Measurements from ENCODE around the gene KCTD20. TPM values are rescaled to one million over a fixed set of nuclear protein-coding genes. Genes with fewer than 3 reads are reported as not detected.

Gene KCTD20
- total RNA-seq, 1 experiment from 2014 or later = 32.4 TPM

DNA sequence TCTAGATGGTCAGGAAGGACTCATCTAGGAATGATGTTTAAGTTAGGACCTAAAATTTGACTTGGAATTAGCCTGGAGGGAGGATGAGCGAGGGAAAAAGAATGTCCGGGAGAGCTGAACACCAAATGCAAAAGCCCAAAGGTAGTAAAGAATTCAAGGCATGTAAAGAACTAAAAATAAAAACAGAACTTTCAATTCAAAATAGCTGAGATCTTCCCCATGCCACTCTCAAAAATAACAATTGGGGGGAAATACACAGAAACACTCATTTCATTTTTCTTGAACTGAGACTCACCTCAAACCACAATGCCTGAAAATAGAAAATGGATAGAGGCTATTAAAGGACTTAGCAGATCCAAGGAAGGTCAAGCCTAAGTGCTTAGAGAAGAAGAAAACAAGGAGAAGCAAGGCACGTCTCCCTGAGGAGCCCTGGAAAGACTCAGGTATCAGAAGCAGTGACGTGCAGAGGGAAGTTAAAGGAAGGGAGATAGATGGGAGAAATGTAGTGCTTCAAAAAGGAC, 10.6 kb upstream of the KCTD20 start:
- H3K27ac Mint-ChIP-seq (ENCODE audit: unreplicated experiment) = peak overlapping the region; percentile 83
- H3K4me3 ChIP-seq (ENCODE audit: low read depth, low read length) = no peak overlapping the region
- H3K36me3 Mint-ChIP-seq (ENCODE audit: insufficient read depth, unreplicated experiment) = no peaks in the 10 kb centered on the region
- DNase-seq = no peak
- POLR2A ChIA-PET = interaction anchor here (0.9 kb wide), 1 partner anchor 9 kb away, joined by 3 read pairs; no protein-coding TSS in a partner anchor
- no peaks in the 10 kb centered on the region for H3K36me3 ChIP-seq (ENCODE audit: control insufficient read depth, insufficient read depth, low read length)
- no peaks in the 10 kb centered on the region for H3K9me3 Mint-ChIP-seq (ENCODE audit: unreplicated experiment)
- no peaks in the 10 kb centered on the region for H3K27me3 ChIP-seq (replicated peaks; ENCODE audit: control insufficient read depth, insufficient read depth, low read length)
- TF ChIP-seq, protein P1, sequence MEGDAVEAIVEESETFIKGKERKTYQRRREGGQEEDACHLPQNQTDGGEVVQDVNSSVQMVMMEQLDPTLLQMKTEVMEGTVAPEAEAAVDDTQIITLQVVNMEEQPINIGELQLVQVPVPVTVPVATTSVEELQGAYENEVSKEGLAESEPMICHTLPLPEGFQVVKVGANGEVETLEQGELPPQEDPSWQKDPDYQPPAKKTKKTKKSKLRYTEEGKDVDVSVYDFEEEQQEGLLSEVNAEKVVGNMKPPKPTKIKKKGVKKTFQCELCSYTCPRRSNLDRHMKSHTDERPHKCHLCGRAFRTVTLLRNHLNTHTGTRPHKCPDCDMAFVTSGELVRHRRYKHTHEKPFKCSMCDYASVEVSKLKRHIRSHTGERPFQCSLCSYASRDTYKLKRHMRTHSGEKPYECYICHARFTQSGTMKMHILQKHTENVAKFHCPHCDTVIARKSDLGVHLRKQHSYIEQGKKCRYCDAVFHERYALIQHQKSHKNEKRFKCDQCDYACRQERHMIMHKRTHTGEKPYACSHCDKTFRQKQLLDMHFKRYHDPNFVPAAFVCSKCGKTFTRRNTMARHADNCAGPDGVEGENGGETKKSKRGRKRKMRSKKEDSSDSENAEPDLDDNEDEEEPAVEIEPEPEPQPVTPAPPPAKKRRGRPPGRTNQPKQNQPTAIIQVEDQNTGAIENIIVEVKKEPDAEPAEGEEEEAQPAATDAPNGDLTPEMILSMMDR (IDR thresholded peaks at IDR 0.05; ENCODE audit: insufficient read depth in 1 of 2, low read depth in 1 of 2, low read length in 1 of 2, severe bottlenecking in 1 of 2, unreplicated experiment in 1 of 2) = no peak
- no TSS peak for BruUV-seq (replicated peaks)
- no peak overlapping the region for H3K4me3 Mint-ChIP-seq (ENCODE audit: unreplicated experiment)
- intact Hi-C loops (cut with micrococcal nuclease; ENCODE audit: unreplicated experiment) = no loop called here
- CTCF ChIA-PET = interaction anchor here (0.5 kb wide), 1 partner anchor 287 kb away, joined by 3 read pairs; no protein-coding TSS in a partner anchor
- peaks cover 46% of the 10 kb centered on the region for H3K4me1 ChIP-seq
- H3K9me3 ChIP-seq = no peaks in the 10 kb centered on the region
- H3K27me3 Mint-ChIP-seq (ENCODE audit: insufficient read depth, unreplicated experiment) = no peaks in the 10 kb centered on the region
- peaks cover 25% of the 10 kb centered on the region for H3K4me1 Mint-ChIP-seq (ENCODE audit: low read depth, unreplicated experiment)

DNA sequence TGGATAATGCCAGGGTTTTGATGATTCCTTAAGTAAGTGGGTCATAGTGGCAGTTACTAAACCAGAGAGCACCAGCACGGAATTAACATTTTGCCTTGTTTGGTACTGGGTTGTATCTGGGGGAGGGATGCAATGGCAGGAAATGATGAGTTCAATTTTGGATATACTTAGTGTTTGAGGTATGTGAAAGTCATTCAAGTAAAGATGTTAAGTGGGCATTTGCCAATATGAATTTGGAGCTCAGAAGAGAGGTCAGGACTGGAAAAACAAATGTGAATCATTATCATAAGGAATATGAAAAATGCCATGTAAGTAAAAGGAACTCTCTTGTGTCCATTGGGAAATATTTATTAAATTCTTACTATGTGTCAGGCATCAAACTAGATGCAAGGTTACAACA, 6.3 kb upstream of the KCTD20 start:
- CTCF ChIA-PET = interaction anchor here (0.6 kb wide), 1 partner anchor 216 kb away, joined by 5 read pairs; no protein-coding TSS in a partner anchor

DNA sequence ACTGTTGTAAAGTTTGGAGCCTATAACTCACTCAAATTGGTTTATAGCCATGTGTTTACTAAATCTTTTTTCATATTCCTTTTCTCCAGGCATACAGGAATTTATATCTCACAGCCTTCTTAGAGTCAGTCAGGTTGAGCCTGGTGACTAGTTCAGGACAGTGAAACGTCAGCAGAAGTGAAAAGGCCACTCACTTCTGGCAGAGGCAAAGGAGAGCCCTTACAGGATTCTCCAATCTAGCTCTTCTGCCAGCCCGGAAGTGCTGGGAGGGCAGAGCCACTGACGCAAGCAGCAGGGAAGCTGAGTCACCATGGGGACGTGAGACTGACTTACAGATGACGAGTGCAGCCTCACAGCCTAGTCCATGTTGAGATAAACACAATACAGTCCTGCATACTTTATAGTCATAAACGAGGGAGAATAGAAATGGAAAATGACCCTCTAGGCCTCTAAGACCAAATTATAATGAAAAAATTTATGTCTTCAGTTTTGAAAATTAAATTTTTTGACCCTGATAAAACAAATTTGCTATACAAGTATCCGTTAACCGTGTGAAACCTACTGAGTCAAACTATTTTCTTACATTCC, 1.4 kb upstream of the KCTD20 start:
- Histone ChIP-seq H3K4me3 (ENCODE audit: low read depth, low read length) (no peak overlapping the region), H3K36me3 (ENCODE audit: control insufficient read depth, insufficient read depth, low read length) (no peaks in the 10 kb centered on the region), H3K9me3 (no peaks in the 10 kb centered on the region), H3K4me1 (peaks cover 32% of the 10 kb centered on the region), H3K27me3 (replicated peaks; ENCODE audit: control insufficient read depth, insufficient read depth, low read length) (no peaks in the 10 kb centered on the region)
- peaks cover 8% of the 10 kb centered on the region for H3K4me1 Mint-ChIP-seq (ENCODE audit: low read depth, unreplicated experiment)
- TF ChIP-seq, protein P1 (IDR thresholded peaks at IDR 0.05; ENCODE audit: insufficient read depth in 1 of 2, low read depth in 1 of 2, low read length in 1 of 2, severe bottlenecking in 1 of 2, unreplicated experiment in 1 of 2) = no peak
- POLR2A ChIA-PET = interaction anchor here (0.5 to 1.3 kb wide), 6 partner anchors 9 to 73 kb away, joined by 3 to 16 read pairs (median 4); no protein-coding TSS in a partner anchor
- H3K27me3 Mint-ChIP-seq (ENCODE audit: insufficient read depth, unreplicated experiment) = no peaks in the 10 kb centered on the region
- DNase-seq = peak; percentile 87 to 94
- peak overlapping the region; percentile 96 for H3K27ac Mint-ChIP-seq (ENCODE audit: unreplicated experiment)
- no TSS peak for BruUV-seq (replicated peaks)
- intact Hi-C loops (cut with micrococcal nuclease; ENCODE audit: unreplicated experiment) = loop anchor here (1.0 to 5.0 kb wide), 2 partner anchors 11 to 151 kb away; partner anchors contain the start of gene SRSF3
- H3K36me3 Mint-ChIP-seq (ENCODE audit: insufficient read depth, unreplicated experiment) = no peaks in the 10 kb centered on the region
- peak overlapping the region; percentile 86 for H3K4me3 Mint-ChIP-seq (ENCODE audit: unreplicated experiment)
- CTCF ChIA-PET = interaction anchor here (0.5 to 0.6 kb wide), 2 partner anchors 18 to 136 kb away, joined by 3 read pairs; no protein-coding TSS in a partner anchor
- no peaks in the 10 kb centered on the region for H3K9me3 Mint-ChIP-seq (ENCODE audit: unreplicated experiment)

More for the DNA sequence above, 6.3 kb upstream of the KCTD20 start:
- Mint-ChIP-seq H3K36me3 (ENCODE audit: insufficient read depth, unreplicated experiment) (no peaks in the 10 kb centered on the region), H3K27ac (ENCODE audit: unreplicated experiment) (no peak overlapping the region), H3K4me1 (ENCODE audit: low read depth, unreplicated experiment) (peaks cover 18% of the 10 kb centered on the region), H3K4me3 (ENCODE audit: unreplicated experiment) (no peak overlapping the region), H3K9me3 (ENCODE audit: unreplicated experiment) (no peaks in the 10 kb centered on the region), H3K27me3 (ENCODE audit: insufficient read depth, unreplicated experiment) (no peaks in the 10 kb centered on the region)
- intact Hi-C loops (cut with micrococcal nuclease; ENCODE audit: unreplicated experiment) = no loop called here
- H3K36me3 ChIP-seq (ENCODE audit: control insufficient read depth, insufficient read depth, low read length) = no peaks in the 10 kb centered on the region
- TF ChIP-seq, protein P1 (IDR thresholded peaks at IDR 0.05; ENCODE audit: insufficient read depth in 1 of 2, low read depth in 1 of 2, low read length in 1 of 2, severe bottlenecking in 1 of 2, unreplicated experiment in 1 of 2) = no peak
- no peak overlapping the region for H3K4me3 ChIP-seq (ENCODE audit: low read depth, low read length)
- BruUV-seq (replicated peaks) = no TSS peak
- peaks cover 28% of the 10 kb centered on the region for H3K4me1 ChIP-seq
- no peak for DNase-seq
- no peaks in the 10 kb centered on the region for H3K9me3 ChIP-seq
- H3K27me3 ChIP-seq (replicated peaks; ENCODE audit: control insufficient read depth, insufficient read depth, low read length) = no peaks in the 10 kb centered on the region
- POLR2A ChIA-PET = no interaction called here

Data from Caco-2 (cell line).